Stimulated activated CD4-positive, alpha-beta T cell treated with anti-CD3 and anti-CD28 coated beads, Interleukin-15, amount 100 ng/mL, for 1 hour (primary cell): ENCODE results near the gene CYB5D1.
"Not testable (repeated sequence)": the region's sequence is repeated elsewhere in the genome, so short reads cannot be mapped to it uniquely, and the experiment has no call there.

ENCODE experiments used
- DNase-seq, 2 donors: peaks; one replicate each; pipeline ENCODE4 v3.0.0-alpha.2; 2020; ENCODE audit warnings: low read depth in 1 of 2, low spot score in 1 of 2

The CYB5D1 gene

DNA sequence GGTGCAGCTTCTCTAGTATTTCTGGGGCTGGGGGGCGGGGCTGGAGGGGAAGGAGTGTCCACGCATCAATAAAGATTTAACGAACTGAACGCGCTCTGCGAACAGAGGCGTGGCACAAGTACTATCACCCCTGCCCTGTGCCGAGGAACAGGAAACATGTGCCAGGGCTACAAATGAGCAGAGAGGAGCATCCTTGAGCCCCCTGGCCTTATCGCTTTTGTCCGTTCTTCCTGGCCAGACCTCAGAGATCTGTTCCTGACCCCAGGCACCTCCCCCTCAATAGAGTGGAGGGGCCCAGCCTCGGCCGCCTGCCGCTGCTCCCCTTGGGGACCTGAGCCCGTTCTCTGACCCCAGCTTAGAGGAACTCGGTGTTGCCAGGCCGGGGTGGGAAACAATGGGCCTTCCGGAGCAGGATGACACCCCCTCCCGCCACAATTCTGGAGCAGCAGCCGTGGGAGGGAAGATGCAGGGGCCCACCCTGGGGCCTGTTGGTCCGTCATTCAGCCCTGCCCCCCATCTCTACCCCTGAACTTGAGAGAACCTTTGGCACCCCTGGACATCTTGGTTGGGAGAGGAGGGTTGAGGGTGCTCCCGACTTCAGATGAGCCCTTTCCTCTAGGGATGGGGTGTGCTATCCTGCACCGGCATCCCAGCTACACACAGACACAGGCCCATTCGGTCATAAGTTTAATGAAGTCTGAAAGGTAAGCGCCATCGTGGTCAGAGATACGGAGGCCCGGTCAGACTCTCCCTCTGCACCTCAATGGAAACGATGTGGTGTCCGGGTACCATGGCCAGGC is 1.6 kb upstream of the CYB5D1 start:
- no peak for DNase-seq

DNA sequence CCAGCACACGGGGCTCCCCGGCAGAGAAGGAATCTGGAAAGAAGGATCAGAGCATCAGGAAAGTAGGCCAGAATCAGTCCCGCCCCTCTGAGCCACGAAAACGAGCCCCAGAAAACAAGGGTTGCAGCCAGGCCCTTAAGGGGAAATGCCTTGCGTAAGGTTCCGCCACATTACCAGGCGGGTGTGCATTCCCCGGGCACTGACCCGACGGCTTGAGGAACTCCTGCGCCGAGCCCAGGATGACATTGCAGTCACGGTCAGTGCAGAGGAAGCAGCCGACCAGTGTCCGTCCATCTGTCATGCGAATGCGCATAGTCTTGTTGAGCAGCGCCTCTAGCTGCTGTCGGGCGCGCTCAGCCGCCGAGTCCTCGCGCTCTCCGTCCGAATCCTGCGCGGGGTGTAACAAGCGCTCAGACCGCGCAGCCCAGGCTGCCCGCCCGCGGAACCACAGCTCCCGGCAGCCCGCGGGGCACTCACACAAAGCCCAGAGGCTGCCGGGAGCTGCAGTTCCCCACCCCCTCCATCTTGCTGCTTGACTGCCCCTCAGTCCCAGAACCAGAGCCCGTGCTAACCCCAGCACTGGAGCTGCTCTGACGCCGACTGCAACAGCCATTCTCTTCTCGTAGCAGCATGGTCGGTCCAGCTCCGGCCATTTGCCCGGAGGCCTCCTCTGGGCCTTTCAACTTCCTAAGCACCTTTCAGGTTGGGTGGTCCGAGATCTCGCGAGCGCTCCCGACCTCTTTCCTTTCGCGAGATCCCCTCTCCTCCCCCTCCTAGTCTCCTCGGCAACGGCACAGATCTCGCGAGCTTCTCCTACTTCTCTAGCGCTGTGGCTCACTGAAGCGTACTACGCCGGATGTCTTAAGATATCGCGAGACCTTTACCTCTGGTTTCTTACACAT is 741 bp upstream of the CYB5D1 start, which contains the start of gene NAA38:
Gene NAA38, minus strand, starts transcription at position 749 of the 902 bp plus-strand sequence. Its CDS starts 96 bp downstream, at position 653.
- peak; percentile 81 to 87 for DNase-seq

- peak in 1 of 2 donors; percentile 22 for DNase-seq
These were observed 663 bp downstream of the CYB5D1 start for GRCh38 chr17:7858522-7858810.

- DNase-seq = no peak
These were observed 1.2 kb downstream of the CYB5D1 start for GRCh38 chr17:7859028-7859427.

DNA sequence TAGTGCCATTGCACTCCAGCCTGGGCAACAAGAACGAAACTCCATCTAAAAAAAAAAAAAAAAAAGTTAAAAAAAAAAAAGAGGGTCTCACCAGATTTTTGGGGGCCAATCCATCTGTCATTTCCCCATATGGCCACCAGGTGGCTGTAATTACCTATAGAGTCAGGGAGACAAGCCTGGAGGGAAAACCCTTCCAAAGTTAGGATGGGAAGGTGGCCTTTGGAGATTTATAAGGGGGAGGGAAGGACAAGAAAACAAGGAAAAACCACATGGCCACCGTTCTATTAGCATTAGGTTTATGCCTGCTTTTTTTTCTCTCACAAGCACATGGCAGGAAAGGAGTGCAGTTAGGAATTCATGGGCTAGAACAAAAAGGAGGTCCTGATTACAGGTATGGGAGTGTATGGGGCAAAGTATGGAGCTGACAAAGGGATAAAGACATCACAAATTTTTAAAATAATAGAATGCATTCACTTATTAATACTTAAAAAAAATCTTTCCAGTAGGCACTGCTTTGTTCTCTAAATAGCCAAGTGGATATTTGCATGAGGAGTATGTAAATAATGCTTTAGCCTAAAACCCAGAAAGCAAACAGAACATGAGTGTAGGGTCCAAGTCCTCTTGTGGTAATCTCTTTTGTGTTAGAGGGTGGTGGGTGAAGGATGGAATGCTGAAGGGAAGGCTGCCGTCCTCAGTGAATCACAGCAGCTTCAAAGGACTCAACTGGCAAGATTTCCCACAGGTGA is 5.1 kb downstream of the CYB5D1 start:
- DNase-seq = peak in 1 of 2 donors; percentile 3

DNA sequence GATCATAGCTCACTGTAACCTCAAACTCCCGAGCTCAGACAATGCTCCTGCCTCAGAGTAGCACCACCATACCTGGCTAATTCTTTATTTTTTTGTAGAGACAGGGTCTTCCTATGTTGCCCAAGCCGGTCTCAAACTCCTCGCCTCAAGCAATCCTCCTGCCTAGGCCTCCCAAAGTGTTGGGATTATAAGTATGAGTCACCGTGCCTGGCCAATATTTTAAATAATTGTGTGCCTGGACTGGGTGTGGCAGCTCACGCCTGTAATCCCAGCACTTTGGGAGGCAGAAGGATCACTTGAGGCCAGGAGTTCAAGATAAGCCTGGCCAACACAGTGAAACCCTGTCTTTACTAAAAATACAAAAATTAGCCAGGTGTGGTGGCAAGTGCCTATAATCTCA is 6.6 kb downstream of the CYB5D1 start:
- not testable (repeated sequence) for DNase-seq

DNA sequence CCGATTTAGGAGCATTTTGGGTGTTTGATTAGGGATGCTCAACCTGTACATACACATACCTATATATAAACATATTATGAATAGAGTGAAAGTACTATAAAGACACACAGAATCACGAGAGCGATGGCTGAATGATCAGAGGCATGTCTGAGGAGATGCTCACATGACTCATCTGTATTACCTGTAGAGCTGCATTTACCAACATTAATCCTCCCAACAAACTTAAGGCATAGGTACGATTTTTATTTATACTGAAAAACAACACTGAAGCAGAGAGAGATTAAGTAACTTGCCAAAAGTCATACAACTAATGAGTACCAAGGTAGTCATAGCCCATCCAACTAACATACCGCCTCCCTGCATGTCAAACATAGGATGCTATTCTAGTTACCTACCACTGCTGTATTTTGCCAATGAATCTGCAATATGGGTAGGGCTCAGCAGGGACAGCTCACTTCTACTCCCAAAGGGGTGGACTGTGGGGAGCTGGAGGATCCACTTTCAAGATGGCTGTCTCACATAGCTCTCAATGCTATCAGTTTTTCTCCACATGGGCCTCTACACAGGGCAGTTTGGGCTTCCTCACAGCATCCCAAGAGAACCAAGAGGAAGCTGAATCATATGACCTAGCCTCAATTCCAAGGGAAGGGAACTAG is 7.3 kb downstream of the CYB5D1 start:
- no peak for DNase-seq

GRCh38 chr17:7867881-7868329 is 10.1 kb downstream of the CYB5D1 start:
- DNase-seq = no peak

GRCh38 chr17:7873051-7873450 is 15.2 kb downstream of the CYB5D1 start:
- no peak for DNase-seq

DNA sequence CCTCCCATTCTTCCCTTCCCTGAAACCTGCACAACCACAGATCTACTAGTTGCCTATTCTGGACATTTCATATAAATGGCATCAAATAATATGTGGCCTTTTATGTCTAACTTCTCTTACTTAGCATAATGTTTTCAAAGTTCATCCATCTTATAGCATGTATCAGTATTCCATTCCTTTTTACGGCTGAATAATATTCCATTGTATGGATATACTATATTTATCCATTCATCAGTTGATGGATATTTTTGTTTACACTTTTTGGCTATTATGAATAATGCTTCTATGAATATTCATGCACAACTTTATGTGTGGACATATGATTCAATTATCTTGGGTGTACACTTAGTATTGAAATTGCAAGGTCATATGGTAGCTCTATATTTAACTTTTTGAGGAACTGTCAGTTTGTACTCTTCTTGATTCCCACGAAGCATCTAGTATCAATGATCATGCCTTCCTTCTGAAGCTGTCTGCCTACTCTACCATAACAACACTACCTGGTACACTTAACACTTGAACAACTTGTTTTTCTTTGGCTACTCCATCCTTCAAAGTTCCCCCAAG is 18.1 kb downstream of the CYB5D1 start:
- no peak for DNase-seq

- DNase-seq = no peak
These were observed 20.4 kb downstream of the CYB5D1 start for GRCh38 chr17:7878234-7878633.

DNA sequence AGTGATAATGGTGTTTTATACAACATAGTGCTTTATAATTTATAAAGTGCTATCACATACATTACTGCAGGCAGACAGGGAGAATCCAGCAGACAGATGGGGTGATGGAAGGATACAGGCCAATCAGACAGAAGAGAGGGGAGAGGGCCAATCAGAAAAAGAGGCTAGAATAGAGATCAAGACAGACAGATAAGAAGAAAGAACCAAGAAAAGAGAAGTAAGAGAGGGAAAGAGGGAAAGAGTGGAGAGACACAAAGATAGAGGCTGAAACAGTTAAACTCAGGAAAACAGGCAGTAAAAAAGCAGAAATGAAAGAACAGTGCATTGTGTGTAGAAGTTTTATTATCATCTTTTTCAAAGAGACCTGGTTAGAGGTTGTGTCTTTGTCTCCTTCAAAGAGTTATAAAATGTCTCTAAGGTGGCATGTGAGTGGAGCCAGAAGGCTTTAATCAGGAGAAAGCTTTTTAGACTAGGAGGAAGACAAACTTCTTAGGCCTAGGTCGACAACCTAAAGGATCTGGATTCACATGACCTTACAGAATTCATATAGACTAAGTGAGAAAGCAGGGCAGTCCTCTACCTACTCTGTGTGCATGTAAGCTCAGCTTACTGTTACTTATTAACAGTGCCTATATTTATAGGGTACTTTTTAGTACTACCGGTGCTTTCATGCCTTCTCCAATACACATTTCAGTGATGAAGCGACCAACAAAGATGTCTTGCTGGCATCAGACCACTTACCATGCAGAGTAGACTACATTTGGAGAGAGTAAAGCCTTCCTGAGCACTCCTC is 22.5 kb downstream of the CYB5D1 start:
- DNase-seq = no peak

- DNase-seq = no peak
These were observed 23.7 kb downstream of the CYB5D1 start for GRCh38 chr17:7881276-7882054.

GRCh38 chr17:7882068-7882467 is 24.3 kb downstream of the CYB5D1 start:
- DNase-seq = no peak

DNA sequence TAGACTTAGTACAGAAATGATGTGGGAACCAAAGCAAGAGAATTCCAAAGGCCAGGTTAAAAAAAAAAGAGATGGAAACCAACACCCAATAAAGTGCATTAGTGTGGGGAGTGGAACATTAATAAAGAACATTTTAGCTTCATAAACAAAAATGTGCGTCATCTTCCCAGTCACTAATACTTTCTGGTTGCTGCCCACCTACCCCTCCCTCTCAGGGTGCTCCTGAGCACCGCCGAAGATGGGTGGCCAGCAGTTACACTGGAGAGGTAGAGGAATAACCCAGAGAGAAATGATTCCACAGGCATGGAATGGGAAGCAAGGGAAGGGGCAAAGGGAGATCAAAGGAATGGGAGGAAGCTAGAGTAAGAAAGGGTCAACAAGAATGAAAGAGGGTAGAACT is 24.8 kb downstream of the CYB5D1 start:
- DNase-seq = no peak

- no peak for DNase-seq
These were observed 26.1 kb downstream of the CYB5D1 start for GRCh38 chr17:7883781-7884386.

DNA sequence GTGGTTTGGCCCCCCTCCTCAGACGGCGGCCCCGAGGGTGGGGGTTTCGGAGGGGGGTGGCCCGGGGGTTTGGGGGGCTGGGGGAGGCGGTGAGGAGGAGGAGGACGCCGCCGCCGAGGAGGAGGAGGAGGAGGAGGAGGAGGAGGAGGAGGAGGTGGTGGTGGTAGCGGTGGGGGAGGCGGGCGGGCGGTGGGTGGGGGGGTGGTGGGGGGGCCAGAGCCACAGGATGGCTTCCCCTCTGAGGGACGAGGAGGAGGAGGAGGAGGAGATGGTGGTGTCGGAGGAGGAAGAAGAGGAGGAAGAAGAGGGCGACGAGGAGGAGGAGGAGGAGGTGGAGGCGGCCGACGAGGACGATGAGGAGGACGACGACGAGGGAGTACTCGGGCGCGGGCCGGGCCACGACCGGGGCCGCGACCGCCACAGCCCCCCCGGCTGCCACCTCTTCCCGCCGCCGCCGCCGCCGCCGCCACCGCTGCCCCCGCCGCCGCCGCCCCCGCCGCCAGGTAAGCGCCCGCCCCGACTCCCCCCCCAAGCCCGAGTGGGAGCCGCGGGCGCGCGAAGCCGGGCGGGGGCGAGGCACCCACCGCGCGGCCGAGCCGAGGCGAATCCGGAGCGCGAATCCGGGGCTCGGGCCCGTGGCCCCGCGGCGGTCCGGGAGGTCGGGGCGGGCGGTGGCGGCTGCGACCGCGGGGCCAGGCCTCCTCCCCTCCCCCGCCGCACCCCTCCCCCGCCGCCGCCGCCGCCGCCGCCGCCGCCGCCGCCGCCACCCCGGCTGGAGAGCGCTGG is 27.0 kb downstream of the CYB5D1 start:
- peak in 1 of 2 donors; percentile 23 for DNase-seq
